ENCODE data around the gene ESR1.
"Not testable (repeated sequence)": the region's sequence is repeated elsewhere in the genome, so short reads cannot be mapped to it uniquely, and the experiment has no call there.

The ESR1 gene

DNA sequence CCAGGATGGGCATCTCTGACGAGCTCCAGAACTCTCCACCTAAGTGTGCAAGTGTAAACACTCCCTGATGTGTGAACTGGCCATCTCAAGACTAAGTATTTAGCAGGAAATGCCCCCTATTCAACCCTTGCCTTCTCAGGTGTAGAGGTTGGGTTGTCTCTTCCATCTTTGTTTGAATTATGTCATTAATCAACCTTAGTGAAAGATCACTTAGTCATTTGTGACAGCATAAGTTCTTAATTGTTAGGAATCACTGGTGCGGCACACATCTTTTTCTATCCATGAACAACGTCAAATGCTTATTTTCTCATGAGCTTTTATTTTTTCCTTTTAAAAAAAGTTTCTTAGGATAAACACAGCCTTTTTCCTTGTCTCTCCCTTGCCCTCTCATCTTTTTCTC is 151.6 kb downstream of the ESR1 start:
- TF ChIP-seq CTCF (IDR thresholded peaks at IDR 0.05; ENCODE audit: low read depth, low read length, missing control alignments) = no peak
- DNase-seq (ENCODE audit: low read depth) = no peak
- no peak overlapping the region for H3K4me3 ChIP-seq (ENCODE audit: low read depth, low read length)
- in situ Hi-C loops (cut with HindIII; ENCODE audit: low sequenced_read_pairs) = no loop called here

DNA sequence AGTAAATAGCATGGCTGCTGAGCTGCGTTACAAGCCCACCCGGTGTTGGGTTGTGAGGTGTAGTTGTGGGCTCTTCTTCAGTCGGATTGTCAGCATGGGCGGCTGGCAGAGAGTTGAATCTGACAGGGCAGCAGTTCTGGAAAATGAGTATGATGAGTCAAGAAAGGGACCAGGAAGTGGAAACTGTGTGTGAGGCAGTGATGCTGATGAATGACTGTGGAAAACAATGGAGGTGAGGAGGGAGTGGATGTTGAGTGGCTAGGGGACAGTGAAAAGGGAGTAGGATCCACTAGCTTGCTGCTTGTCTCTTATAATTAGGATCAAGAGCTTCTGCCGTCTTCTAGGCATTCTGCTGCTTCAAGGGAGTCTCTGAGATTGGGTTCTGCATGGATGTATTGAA is 154.3 kb downstream of the ESR1 start:
- TF ChIP-seq CTCF (IDR thresholded peaks at IDR 0.05; ENCODE audit: low read depth, low read length, missing control alignments) = no peak
- in situ Hi-C loops (cut with HindIII; ENCODE audit: low sequenced_read_pairs) = no loop called here
- H3K4me3 ChIP-seq (ENCODE audit: low read depth, low read length) = no peak overlapping the region
- no peak for DNase-seq (ENCODE audit: low read depth)

DNA sequence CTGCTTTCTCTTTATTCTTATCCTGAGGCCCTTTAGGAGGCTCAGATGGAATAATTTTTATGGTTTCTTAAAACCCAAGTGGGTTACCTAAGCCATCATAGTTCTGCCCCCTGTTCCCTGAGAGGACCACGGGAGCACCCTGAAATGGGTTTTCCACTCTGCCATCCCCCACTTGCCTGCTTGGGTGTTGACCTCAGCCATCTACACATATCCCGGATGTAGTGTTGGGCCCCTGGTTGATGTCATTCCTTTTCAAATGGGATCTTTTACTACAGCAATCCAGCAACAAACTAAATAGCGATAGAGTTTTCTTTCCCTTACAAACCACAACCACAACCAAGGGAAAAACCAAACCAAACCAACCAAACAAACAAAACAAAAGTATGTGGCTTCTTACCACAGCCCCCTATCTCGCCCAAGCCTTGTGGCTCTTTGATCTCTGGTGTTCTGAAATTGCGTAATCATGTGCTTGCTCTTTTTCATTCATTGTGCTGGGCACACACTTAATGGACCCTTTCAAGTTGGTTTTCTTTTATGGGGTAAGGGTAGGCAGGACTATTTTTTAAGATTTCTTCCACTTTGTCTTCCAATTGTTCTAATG is 154.9 kb downstream of the ESR1 start:
- DNase-seq (ENCODE audit: low read depth) = peak; percentile 79

DNA sequence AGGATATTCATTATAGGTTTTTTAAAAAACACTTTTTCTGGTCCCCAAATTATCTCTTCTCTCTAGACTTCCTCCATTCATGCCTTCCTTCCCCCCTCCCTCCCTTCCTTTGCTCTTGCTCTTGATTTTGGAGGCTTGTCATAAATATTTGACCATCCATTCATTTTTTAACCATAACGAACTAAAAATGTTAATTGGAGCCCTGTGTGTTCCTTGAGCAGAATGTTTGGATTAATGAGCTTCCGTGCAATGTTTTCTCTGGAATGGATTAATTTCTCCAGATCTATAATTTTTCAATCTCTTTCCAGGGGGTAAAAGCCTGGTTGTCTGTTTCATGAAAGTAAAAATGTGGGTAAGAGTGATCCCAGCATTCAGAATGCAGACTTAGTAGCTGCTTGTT is 155.5 kb downstream of the ESR1 start:
- no peak for TF ChIP-seq CTCF (IDR thresholded peaks at IDR 0.05; ENCODE audit: low read depth, low read length, missing control alignments)
- in situ Hi-C loops (cut with HindIII; ENCODE audit: low sequenced_read_pairs) = no loop called here
- H3K4me3 ChIP-seq (ENCODE audit: low read depth, low read length) = no peak overlapping the region
- DNase-seq (ENCODE audit: low read depth) = no peak

More for the DNA sequence above, 154.9 kb downstream of the ESR1 start:
- no peak overlapping the region for H3K4me3 ChIP-seq (ENCODE audit: low read depth, low read length)
- TF ChIP-seq CTCF (IDR thresholded peaks at IDR 0.05; ENCODE audit: low read depth, low read length, missing control alignments) = no peak
- in situ Hi-C loops (cut with HindIII; ENCODE audit: low sequenced_read_pairs) = no loop called here

- H3K4me3 ChIP-seq (ENCODE audit: low read depth, low read length); in situ Hi-C loops (cut with HindIII; ENCODE audit: low sequenced_read_pairs); DNase-seq (ENCODE audit: low read depth): not testable (repeated sequence)
These were observed 156.9 kb downstream of the ESR1 start for GRCh38 chr6:151964412-151964811.

DNA sequence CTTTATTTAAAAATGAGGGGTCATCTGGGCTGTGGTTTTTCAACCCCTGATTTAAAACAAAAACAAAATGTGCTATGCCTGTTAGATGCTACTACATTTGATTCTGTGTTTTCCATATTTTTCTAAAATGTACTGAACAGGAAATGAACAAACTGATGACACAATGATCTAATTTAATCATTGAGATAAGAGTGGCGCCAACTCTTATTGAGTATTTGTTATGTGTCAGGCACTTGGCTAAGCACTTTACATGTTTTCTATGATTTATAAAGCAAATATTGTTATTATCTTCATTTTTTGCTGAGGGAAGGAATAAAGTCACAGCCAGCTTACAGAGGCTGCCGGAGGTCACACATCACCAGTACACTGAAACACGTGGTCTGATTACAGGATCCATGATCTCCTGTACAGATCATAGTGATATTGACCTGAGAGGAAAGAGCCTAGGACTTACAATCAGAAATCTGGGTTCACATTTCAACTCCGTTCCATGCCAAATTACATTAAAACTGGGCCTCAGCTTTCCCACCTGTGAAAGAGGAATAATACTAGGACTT is 166.7 kb downstream of the ESR1 start:
- in situ Hi-C loops (cut with HindIII; ENCODE audit: low sequenced_read_pairs) = no loop called here
- DNase-seq (ENCODE audit: low read depth) = no peak
- no peak overlapping the region for H3K4me3 ChIP-seq (ENCODE audit: low read depth, low read length)
- no peak for TF ChIP-seq CTCF (IDR thresholded peaks at IDR 0.05; ENCODE audit: low read depth, low read length, missing control alignments)

DNA sequence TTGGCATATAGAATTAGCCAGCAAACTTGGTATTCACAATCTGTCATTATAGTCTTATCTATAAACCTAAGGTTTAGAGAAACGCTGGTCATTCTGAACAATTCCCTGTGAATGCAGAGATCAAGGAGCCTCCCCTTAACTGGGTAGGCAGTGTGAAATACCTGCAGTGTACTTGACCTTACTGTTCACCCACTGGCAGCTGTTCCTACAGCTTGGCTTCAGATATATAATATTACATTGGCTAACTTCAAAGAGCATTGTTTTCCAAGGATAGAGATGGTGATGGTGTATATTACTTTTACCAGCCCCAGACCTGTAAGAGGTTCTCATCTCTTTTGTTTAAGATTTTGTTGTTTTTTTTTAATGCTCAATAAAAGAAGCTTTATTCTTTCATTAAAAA is 168.3 kb downstream of the ESR1 start:
- no peak for TF ChIP-seq CTCF (IDR thresholded peaks at IDR 0.05; ENCODE audit: low read depth, low read length, missing control alignments)
- in situ Hi-C loops (cut with HindIII; ENCODE audit: low sequenced_read_pairs) = loop anchor here (5.0 kb wide), 2 partner anchors 37 to 92 kb away; no protein-coding TSS in a partner anchor
- no peak overlapping the region for H3K4me3 ChIP-seq (ENCODE audit: low read depth, low read length)
- no peak for DNase-seq (ENCODE audit: low read depth)

GRCh38 chr6:151988199-151988598 is 180.7 kb downstream of the ESR1 start:
- in situ Hi-C loops (cut with HindIII; ENCODE audit: low sequenced_read_pairs); H3K4me3 ChIP-seq (ENCODE audit: low read depth, low read length); DNase-seq (ENCODE audit: low read depth): not testable (repeated sequence)

Measured in astrocyte of the cerebellum (primary cell).